ENCODE measurements around the gene QKI. TPM values are rescaled to one million over a fixed set of nuclear protein-coding genes. Genes with fewer than 3 reads are reported as not detected.
A peak's percentile ranks its signal among the peaks of the same experiment; 100 is the strongest.

QKI gene
- total and polyA plus RNA-seq, 2 donors (not counting 1 experiment from before 2014, with no cell fraction given), result 129 to 224 TPM

- no peak overlapping the region for H3K4me2 ChIP-seq (ENCODE audit: extremely low read depth, insufficient read depth, low read length)
Measured at GRCh38 chr6:163532526-163533078, 118.1 kb downstream of the QKI start.

GRCh38 chr6:163533443-163533842, 118.9 kb downstream of the QKI start:
- Histone ChIP-seq H2AFZ (ENCODE audit: low read length) (no peak overlapping the region), H3K9me3 (ENCODE audit: control insufficient read depth, insufficient read depth, low read depth, low read length) (no peaks in the 10 kb centered on the region), H3K36me3 (ENCODE audit: control insufficient read depth, insufficient read depth, low read length) (peaks cover 2% of the 10 kb centered on the region), H3K4me3 (replicated peaks in 1 of 4; ENCODE audit: control extremely low read depth in 1 of 4, insufficient read depth in 1 of 4, low read depth in 3 of 4, low read length in 4 of 4) (no peak overlapping the region), H3K27ac (ENCODE audit: insufficient read depth, low read length) (peak overlapping the region; percentile 37), H3K79me2 (ENCODE audit: control insufficient read depth, insufficient read depth, low read length) (peaks cover 71% of the 10 kb centered on the region), H4K20me1 (ENCODE audit: control insufficient read depth, extremely low read depth, insufficient read depth, low read length) (peaks cover 2% of the 10 kb centered on the region), H3K4me1 (ENCODE audit: control insufficient read depth, extremely low read depth, insufficient read depth, low read length) (peaks cover 35% of the 10 kb centered on the region), H3K9ac (ENCODE audit: insufficient read depth, low read length) (no peak overlapping the region), H3K27me3 (ENCODE audit: control insufficient read depth, insufficient read depth, low read length) (no peaks in the 10 kb centered on the region), H3K4me2 (ENCODE audit: extremely low read depth, insufficient read depth, low read length) (peak overlapping the region; percentile 63)
- TF ChIP-seq EZH2 (IDR thresholded peaks at IDR 0.05; ENCODE audit: low read length, missing control alignments), result no peak
- no peak for TF ChIP-seq CTCF (conservative IDR thresholded peaks at IDR 0.05 in 1 of 2, IDR thresholded peaks at IDR 0.05 in 1 of 2; ENCODE audit: low read depth in 1 of 2, low read length in 2 of 2)
- peak; percentile 93 to 97 for DNase-seq (ENCODE audit: low read depth in 2 of 2)

More at GRCh38 chr6:163532526-163533078, 118.1 kb downstream of the QKI start:
- peaks cover 39% of the 10 kb centered on the region for H3K4me1 ChIP-seq (ENCODE audit: control insufficient read depth, extremely low read depth, insufficient read depth, low read length)
- no peak for DNase-seq (ENCODE audit: low read depth in 2 of 2)
- peaks cover 75% of the 10 kb centered on the region for H3K79me2 ChIP-seq (ENCODE audit: control insufficient read depth, insufficient read depth, low read length)
- H2AFZ ChIP-seq (ENCODE audit: low read length), result no peak overlapping the region
- peaks cover 2% of the 10 kb centered on the region for H4K20me1 ChIP-seq (ENCODE audit: control insufficient read depth, extremely low read depth, insufficient read depth, low read length)
- H3K36me3 ChIP-seq (ENCODE audit: control insufficient read depth, insufficient read depth, low read length), result no peaks in the 10 kb centered on the region
- H3K27ac ChIP-seq (ENCODE audit: insufficient read depth, low read length), result peak overlapping the region; percentile 37
- no peak overlapping the region for H3K4me3 ChIP-seq (replicated peaks in 1 of 4; ENCODE audit: control extremely low read depth in 1 of 4, insufficient read depth in 1 of 4, low read depth in 3 of 4, low read length in 4 of 4)
- H3K27me3 ChIP-seq (ENCODE audit: control insufficient read depth, insufficient read depth, low read length), result no peaks in the 10 kb centered on the region
- no peaks in the 10 kb centered on the region for H3K9me3 ChIP-seq (ENCODE audit: control insufficient read depth, insufficient read depth, low read depth, low read length)
- H3K9ac ChIP-seq (ENCODE audit: insufficient read depth, low read length), result no peak overlapping the region
- TF ChIP-seq EZH2 (IDR thresholded peaks at IDR 0.05; ENCODE audit: low read length, missing control alignments) (no peak), CTCF (conservative IDR thresholded peaks at IDR 0.05 in 1 of 2, IDR thresholded peaks at IDR 0.05 in 1 of 2; ENCODE audit: low read depth in 1 of 2, low read length in 2 of 2) (no peak)

GRCh38 chr6:163536770-163537169, 122.3 kb downstream of the QKI start:
- Histone ChIP-seq H3K79me2 (ENCODE audit: control insufficient read depth, insufficient read depth, low read length) (peaks cover 64% of the 10 kb centered on the region), H3K4me1 (ENCODE audit: control insufficient read depth, extremely low read depth, insufficient read depth, low read length) (peaks cover 21% of the 10 kb centered on the region), H3K4me3 (replicated peaks in 1 of 4; ENCODE audit: control extremely low read depth in 1 of 4, insufficient read depth in 1 of 4, low read depth in 3 of 4, low read length in 4 of 4) (no peak overlapping the region), H3K9me3 (ENCODE audit: control insufficient read depth, insufficient read depth, low read depth, low read length) (no peaks in the 10 kb centered on the region), H4K20me1 (ENCODE audit: control insufficient read depth, extremely low read depth, insufficient read depth, low read length) (no peaks in the 10 kb centered on the region), H3K4me2 (ENCODE audit: extremely low read depth, insufficient read depth, low read length) (no peak overlapping the region), H3K9ac (ENCODE audit: insufficient read depth, low read length) (no peak overlapping the region), H3K27me3 (ENCODE audit: control insufficient read depth, insufficient read depth, low read length) (no peaks in the 10 kb centered on the region), H3K36me3 (ENCODE audit: control insufficient read depth, insufficient read depth, low read length) (peaks cover 2% of the 10 kb centered on the region), H2AFZ (ENCODE audit: low read length) (no peak overlapping the region), H3K27ac (ENCODE audit: insufficient read depth, low read length) (no peak overlapping the region)
- DNase-seq (ENCODE audit: low read depth in 2 of 2), result peak; percentile 47 to 59
- TF ChIP-seq CTCF (conservative IDR thresholded peaks at IDR 0.05 in 1 of 2, IDR thresholded peaks at IDR 0.05 in 1 of 2; ENCODE audit: low read depth in 1 of 2, low read length in 2 of 2) (no peak), EZH2 (IDR thresholded peaks at IDR 0.05; ENCODE audit: low read length, missing control alignments) (no peak)
